Mesenchymal stem cell (in vitro differentiated cells and primary cell): ENCODE results near the gene PCGF1.
A peak's percentile ranks its signal among the peaks of the same experiment; 100 is the strongest.

Experiments used
- DNase-seq: peaks from one replicate; pipeline ENCODE4 v3.0.0-alpha.2; 2013
- H2AFZ ChIP-seq: one replicate; pipeline ENCODE4 v1.6.1; 2013; ENCODE audit warnings: low read depth, mild to moderate bottlenecking, control low read depth, inconsistent platforms, low read length, moderate library complexity
- H2AK5ac ChIP-seq: 2 replicates; pipeline ENCODE4 v1.6.1; 2013; ENCODE audit warnings: low read length, moderate library complexity, mild to moderate bottlenecking, inconsistent platforms; ENCODE audit not compliant: severe bottlenecking
- H2BK120ac ChIP-seq: one replicate; pipeline ENCODE4 v1.6.1; 2013; ENCODE audit warnings: low read depth, mild to moderate bottlenecking, inconsistent platforms, low read length, moderate library complexity
- H2BK12ac ChIP-seq, 2 experiments: one replicate each; pipeline ENCODE4 v1.6.1; 2013; ENCODE audit warnings: inconsistent platforms in 2 of 2, low read length in 2 of 2, mild to moderate bottlenecking in 2 of 2, moderate library complexity in 2 of 2, control low read depth in 1 of 2
- H2BK15ac ChIP-seq: one replicate; pipeline ENCODE4 v1.6.1; 2013; ENCODE audit warnings: mild to moderate bottlenecking, low read depth, inconsistent platforms; ENCODE audit not compliant: poor library complexity, severe bottlenecking
- H2BK5ac ChIP-seq: 2 replicates; pipeline ENCODE4 v1.6.1; 2013; ENCODE audit warnings: low read depth, mild to moderate bottlenecking, low read length, control low read depth, inconsistent platforms; ENCODE audit not compliant: poor library complexity, severe bottlenecking
- H3K14ac ChIP-seq, 2 experiments: one replicate each; pipeline ENCODE4 v1.6.1; 2013; ENCODE audit warnings: inconsistent platforms in 2 of 2, low read length in 2 of 2, control low read depth in 1 of 2, mild to moderate bottlenecking in 1 of 2, moderate library complexity in 1 of 2
- H3K18ac ChIP-seq, 2 experiments: one replicate each; pipeline ENCODE4 v1.6.1; 2013; ENCODE audit warnings: inconsistent platforms in 2 of 2, low read length in 2 of 2, control low read depth in 1 of 2, low read depth in 1 of 2, mild to moderate bottlenecking in 1 of 2
- H3K23ac ChIP-seq, 2 experiments: one replicate each; pipeline ENCODE4 v1.6.1; 2013; ENCODE audit warnings: inconsistent platforms in 2 of 2, low read length in 2 of 2, mild to moderate bottlenecking in 2 of 2, moderate library complexity in 2 of 2, control low read depth in 1 of 2
- H3K27ac ChIP-seq: 2 replicates; pipeline ENCODE4 v1.5.1; 2013; ENCODE audit warnings: mild to moderate bottlenecking, moderate library complexity, low read length, control low read depth, inconsistent platforms; ENCODE audit not compliant: poor library complexity, severe bottlenecking
- H3K27me3 ChIP-seq, 2 experiments: 2 replicates each; pipeline versions ENCODE4 v1.6.1 to v1.7.0; 2013; ENCODE audit warnings: low read length in 2 of 2, mild to moderate bottlenecking in 2 of 2, moderate library complexity in 2 of 2, control low read depth in 1 of 2, inconsistent platforms in 1 of 2; ENCODE audit not compliant: control insufficient read depth in 1 of 2, insufficient read depth in 1 of 2
- H3K36me3 ChIP-seq, 2 experiments: 2 replicates each; pipeline versions ENCODE4 v1.6.1 to v1.7.0; 2013; ENCODE audit warnings: low read length in 2 of 2, control low read depth in 1 of 2, inconsistent platforms in 1 of 2, low read depth in 1 of 2, mild to moderate bottlenecking in 1 of 2; ENCODE audit not compliant: insufficient read depth in 2 of 2, control insufficient read depth in 1 of 2
- H3K4ac ChIP-seq, 2 experiments: one replicate each; pipeline ENCODE4 v1.6.1; 2013; ENCODE audit warnings: inconsistent platforms in 2 of 2, low read length in 2 of 2, mild to moderate bottlenecking in 2 of 2, moderate library complexity in 2 of 2, control low read depth in 1 of 2, low read depth in 1 of 2
- H3K4me1 ChIP-seq: 2 replicates; pipeline ENCODE4 v1.6.1; 2013; ENCODE audit warnings: low read depth, low read length, control low read depth; ENCODE audit not compliant: control insufficient read depth, insufficient read depth
- H3K4me2 ChIP-seq: 2 replicates; pipeline ENCODE4 v1.6.1; 2013; ENCODE audit warnings: low read length, mild to moderate bottlenecking, inconsistent platforms; ENCODE audit not compliant: poor library complexity, severe bottlenecking
- H3K4me3 ChIP-seq, 2 experiments: 2 replicates each; pipeline versions ENCODE4 v1.5.1 to v1.7.0; 2013; ENCODE audit warnings: low read length in 2 of 2, mild to moderate bottlenecking in 2 of 2, control low read depth in 1 of 2, low read depth in 1 of 2; ENCODE audit not compliant: insufficient read depth in 1 of 2
- H3K79me1 ChIP-seq: replicated peaks from 2 replicates; pipeline ENCODE4 v1.6.1; 2013; ENCODE audit warnings: mild to moderate bottlenecking, control low read depth, low read length, inconsistent platforms; ENCODE audit not compliant: poor library complexity, severe bottlenecking
- H3K9ac ChIP-seq: 2 replicates; pipeline ENCODE4 v1.7.0; 2013; ENCODE audit warnings: mild to moderate bottlenecking, low read length, moderate library complexity
- H3K9me3 ChIP-seq: 2 replicates; pipeline ENCODE4 v1.7.0; 2013; ENCODE audit warnings: mild to moderate bottlenecking, low read length; ENCODE audit not compliant: control insufficient read depth
- H4K8ac ChIP-seq: one replicate; pipeline ENCODE4 v1.6.1; 2013; ENCODE audit warnings: inconsistent platforms, mild to moderate bottlenecking, low read length, moderate library complexity
- H4K91ac ChIP-seq: one replicate; pipeline ENCODE4 v1.6.1; 2013; ENCODE audit warnings: mild to moderate bottlenecking, low read length, inconsistent platforms
- WGBS: methylation state at CpG from one replicate; pipeline ENCODE4 v1.1.7; 2013; ENCODE audit warnings: mixed read lengths; 5-methylcytosine and 5-hydroxymethylcytosine counted together

The PCGF1 gene

DNA sequence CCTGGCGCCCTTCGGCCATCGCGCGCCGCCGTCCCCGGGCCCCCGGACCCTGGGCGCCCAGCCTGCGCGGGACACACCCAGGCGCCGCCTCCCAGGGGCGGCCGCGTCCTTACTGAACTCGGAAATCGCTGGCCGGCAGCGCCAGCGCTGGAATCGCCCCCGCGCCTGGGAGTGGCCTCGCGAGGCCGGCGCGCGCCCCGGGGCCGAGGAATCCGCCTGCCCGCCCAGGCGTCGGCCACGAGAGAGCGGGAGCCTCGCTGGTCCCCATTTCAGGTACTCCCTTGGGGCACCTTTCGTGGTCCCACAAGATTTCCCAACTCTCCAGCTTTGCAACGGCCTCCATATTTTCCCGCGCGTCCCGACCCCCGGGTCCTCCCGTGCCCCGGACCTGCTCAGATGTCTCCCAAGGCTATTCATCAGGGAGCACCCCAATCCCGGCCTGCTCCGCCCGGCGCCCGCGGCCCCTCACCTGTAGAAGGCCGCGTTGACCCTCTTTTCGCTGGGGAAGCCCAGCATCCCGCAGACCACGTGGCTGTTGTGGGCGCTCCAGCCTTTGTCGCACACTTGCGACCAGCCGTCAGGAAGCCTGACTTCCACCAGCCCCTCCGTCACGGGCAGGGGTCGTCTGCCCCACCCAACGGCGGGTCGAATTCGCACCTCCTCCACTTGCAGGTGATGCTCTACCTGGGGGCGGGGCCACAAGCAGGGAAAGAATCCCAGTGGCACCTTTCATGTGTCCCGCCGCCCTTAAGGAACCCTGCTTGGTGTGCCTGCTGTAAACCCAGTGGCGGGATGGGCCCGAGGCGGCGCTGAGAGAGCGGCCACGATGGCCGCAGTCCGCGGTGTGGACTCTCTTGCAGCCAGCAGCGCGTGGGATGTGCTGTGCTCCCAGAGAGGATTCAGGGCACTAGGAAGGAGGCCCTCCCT lies 41.7 kb upstream of the PCGF1 start:
- Histone ChIP-seq H3K36me3 (no peaks in the 10 kb centered on the region), H3K79me1 (peaks cover 13% of the 10 kb centered on the region), H3K4me2 (peak overlapping the region; percentile 98), H2AFZ (peak overlapping the region; percentile 81), H3K27me3 (no peaks in the 10 kb centered on the region), H2BK5ac (no peak overlapping the region), H3K9ac (peak overlapping the region; percentile 82), H4K8ac (peak overlapping the region; percentile 70), H3K4me1 (peaks cover 20% of the 10 kb centered on the region), H2BK15ac (peak overlapping the region; percentile 54), H3K18ac (peak overlapping the region; percentile 52 to 88), H3K4me3 (peak overlapping the region; percentile 58 to 80), H3K23ac (peak overlapping the region in 1 of 2 experiments; percentile 60), H2AK5ac (no peak overlapping the region), H2BK120ac (peak overlapping the region; percentile 75), H2BK12ac (peak overlapping the region in 1 of 2 experiments; percentile 51), H4K91ac (peak overlapping the region; percentile 77), H3K27ac (no peak overlapping the region), H3K9me3 (no peaks in the 10 kb centered on the region), H3K14ac (peak overlapping the region in 1 of 2 experiments; percentile 87), H3K4ac (peak overlapping the region in 1 of 2 experiments; percentile 83)
- 4% methylated on average over 79 of the region's 85 CpGs for WGBS
- peak; percentile 44 for DNase-seq

GRCh38 chr2:74548285-74548899 lies 40.9 kb upstream of the PCGF1 start:
- peak overlapping the region in 1 of 2 experiments; percentile 24 for H3K4ac ChIP-seq
- peak overlapping the region; percentile 98 for H3K4me2 ChIP-seq
- H3K36me3 ChIP-seq = no peaks in the 10 kb centered on the region
- no peak overlapping the region for H2BK5ac ChIP-seq
- no peak overlapping the region for H3K18ac ChIP-seq
- peaks cover 13% of the 10 kb centered on the region for H3K79me1 ChIP-seq
- no peak overlapping the region for H4K91ac ChIP-seq
- H3K23ac ChIP-seq = no peak overlapping the region
- peak overlapping the region; percentile 51 for H2AFZ ChIP-seq
- H2BK120ac ChIP-seq = peak overlapping the region; percentile 75
- no peaks in the 10 kb centered on the region for H3K9me3 ChIP-seq
- no peak for DNase-seq
- H3K4me3 ChIP-seq = peak overlapping the region; percentile 58 to 80
- H2BK12ac ChIP-seq = no peak overlapping the region
- H3K14ac ChIP-seq = no peak overlapping the region
- 13% methylated on average over 26 of the region's 26 CpGs for WGBS
- no peak overlapping the region for H2AK5ac ChIP-seq
- peak overlapping the region; percentile 55 for H4K8ac ChIP-seq
- H3K27ac ChIP-seq = no peak overlapping the region
- no peaks in the 10 kb centered on the region for H3K27me3 ChIP-seq
- no peak overlapping the region for H2BK15ac ChIP-seq
- peak overlapping the region; percentile 82 for H3K9ac ChIP-seq
- H3K4me1 ChIP-seq = peaks cover 16% of the 10 kb centered on the region

DNA sequence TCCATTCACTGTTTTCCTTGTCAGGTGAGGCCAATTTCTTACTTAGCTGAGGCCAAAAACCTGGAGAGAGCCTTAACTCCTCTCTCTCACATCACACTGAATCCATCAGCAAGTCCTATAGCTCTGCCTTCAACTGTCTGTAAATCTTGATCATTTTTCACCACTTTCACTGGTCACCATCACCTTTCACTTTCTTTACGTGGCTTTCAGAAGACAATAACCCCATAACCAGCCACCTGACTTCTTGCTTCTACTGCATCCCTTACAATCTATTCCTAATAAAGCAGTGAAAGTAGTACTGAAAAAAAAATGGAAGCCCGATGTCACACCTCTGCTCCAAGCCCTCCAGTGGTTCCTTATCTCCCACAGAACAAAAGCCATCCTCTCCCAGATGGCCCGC lies 38.5 kb upstream of the PCGF1 start:
- Histone ChIP-seq H3K27me3 (no peaks in the 10 kb centered on the region), H3K4me1 (peaks cover 10% of the 10 kb centered on the region), H2AK5ac (no peak overlapping the region), H3K9ac (no peak overlapping the region), H3K18ac (no peak overlapping the region), H3K4me3 (no peak overlapping the region), H2BK120ac (no peak overlapping the region), H3K36me3 (no peaks in the 10 kb centered on the region), H4K8ac (peak overlapping the region; percentile 36), H3K4ac (no peak overlapping the region), H2BK5ac (no peak overlapping the region), H3K27ac (no peak overlapping the region), H2AFZ (no peak overlapping the region), H3K14ac (no peak overlapping the region), H2BK12ac (peak overlapping the region in 1 of 2 experiments; percentile 31), H3K9me3 (no peaks in the 10 kb centered on the region), H3K4me2 (no peak overlapping the region), H3K79me1 (peaks cover 10% of the 10 kb centered on the region), H3K23ac (no peak overlapping the region), H2BK15ac (no peak overlapping the region), H4K91ac (no peak overlapping the region)
- WGBS = 88% methylated on average over 3 of the region's 3 CpGs
- no peak for DNase-seq

GRCh38 chr2:74544634-74545033 lies 37.1 kb upstream of the PCGF1 start:
- Histone ChIP-seq H4K91ac (no peak overlapping the region), H3K36me3 (no peaks in the 10 kb centered on the region), H3K4ac (no peak overlapping the region), H3K23ac (no peak overlapping the region), H3K9ac (no peak overlapping the region), H2AK5ac (no peak overlapping the region), H4K8ac (no peak overlapping the region), H3K27me3 (no peaks in the 10 kb centered on the region), H2BK120ac (no peak overlapping the region), H3K14ac (no peak overlapping the region), H2AFZ (no peak overlapping the region), H3K4me1 (peaks cover 7% of the 10 kb centered on the region), H3K79me1 (peaks cover 7% of the 10 kb centered on the region), H3K18ac (no peak overlapping the region), H3K4me2 (no peak overlapping the region), H3K9me3 (no peaks in the 10 kb centered on the region), H3K27ac (no peak overlapping the region), H2BK5ac (no peak overlapping the region), H2BK12ac (no peak overlapping the region), H2BK15ac (no peak overlapping the region), H3K4me3 (no peak overlapping the region)
- WGBS = 90% methylated on average over 3 of the region's 3 CpGs
- no peak for DNase-seq
